CD1c-positive myeloid dendritic cell (primary cell): Measurements from ENCODE around the gene SNX32.
A peak's percentile ranks its signal among the peaks of the same experiment; 100 is the strongest.

ENCODE experiments used
- DNase-seq: peaks from one replicate; pipeline ENCODE4 v3.0.0-alpha.2; 2016; ENCODE audit errors: extremely low spot score

Gene SNX32

DNA sequence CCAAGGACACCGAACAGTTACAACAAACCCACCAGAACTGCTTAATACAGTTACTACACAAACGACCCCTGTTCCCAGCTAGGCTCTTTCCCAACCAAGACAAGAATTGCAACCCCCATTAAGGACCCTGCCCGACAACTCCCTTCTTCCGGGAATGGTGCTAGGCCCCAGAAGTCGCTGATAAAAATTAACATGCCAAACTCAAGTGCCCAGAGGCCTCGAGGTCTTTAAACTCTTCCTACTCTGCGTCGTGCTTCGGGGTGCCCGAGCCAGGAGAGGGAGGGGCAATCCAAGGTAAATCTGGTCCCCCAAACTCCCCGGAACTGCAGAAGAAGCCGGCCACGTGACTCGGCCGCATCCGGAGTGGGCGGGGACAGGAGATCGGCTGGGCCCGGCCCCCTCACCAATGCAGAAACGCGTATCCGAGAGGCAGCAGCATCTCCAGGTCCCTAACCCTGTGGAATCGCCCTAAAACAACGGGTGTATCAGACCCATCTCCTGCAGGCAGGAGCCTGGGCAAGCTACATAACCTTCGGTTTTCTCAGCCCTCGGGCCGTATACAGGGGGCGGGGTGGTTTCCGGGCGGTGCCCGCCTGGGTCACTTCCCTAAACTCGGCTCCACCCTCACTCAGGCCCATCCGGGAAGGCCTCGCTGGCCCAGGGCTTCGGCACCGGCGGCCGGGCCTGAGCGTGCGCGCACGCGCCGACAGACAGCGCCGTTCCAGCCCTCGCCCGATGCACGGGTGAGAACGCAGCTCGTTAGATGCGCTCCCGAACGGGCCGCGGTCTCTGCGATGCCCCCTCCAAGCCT, 23.1 kb downstream of the SNX32 start:
- DNase-seq = peak; percentile 89

DNA sequence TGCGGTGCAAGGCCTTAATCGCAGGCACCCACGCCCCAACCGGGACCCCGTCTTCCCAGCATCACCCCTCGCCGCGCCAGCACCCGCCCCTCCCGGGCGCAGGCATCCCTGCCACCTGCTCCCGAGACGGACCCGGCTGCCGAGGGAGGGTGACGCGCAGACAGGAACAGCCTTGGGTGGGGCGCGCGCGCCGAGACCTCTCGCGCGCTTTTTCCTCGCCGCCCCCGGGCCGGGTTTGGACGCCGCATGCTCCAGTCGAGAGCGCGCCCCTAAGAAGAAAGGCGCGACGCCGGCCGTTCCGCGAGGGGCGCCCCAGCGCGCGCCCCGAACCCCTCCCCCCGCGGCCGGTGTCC, 23.7 kb downstream of the SNX32 start:
- DNase-seq = no peak

DNA sequence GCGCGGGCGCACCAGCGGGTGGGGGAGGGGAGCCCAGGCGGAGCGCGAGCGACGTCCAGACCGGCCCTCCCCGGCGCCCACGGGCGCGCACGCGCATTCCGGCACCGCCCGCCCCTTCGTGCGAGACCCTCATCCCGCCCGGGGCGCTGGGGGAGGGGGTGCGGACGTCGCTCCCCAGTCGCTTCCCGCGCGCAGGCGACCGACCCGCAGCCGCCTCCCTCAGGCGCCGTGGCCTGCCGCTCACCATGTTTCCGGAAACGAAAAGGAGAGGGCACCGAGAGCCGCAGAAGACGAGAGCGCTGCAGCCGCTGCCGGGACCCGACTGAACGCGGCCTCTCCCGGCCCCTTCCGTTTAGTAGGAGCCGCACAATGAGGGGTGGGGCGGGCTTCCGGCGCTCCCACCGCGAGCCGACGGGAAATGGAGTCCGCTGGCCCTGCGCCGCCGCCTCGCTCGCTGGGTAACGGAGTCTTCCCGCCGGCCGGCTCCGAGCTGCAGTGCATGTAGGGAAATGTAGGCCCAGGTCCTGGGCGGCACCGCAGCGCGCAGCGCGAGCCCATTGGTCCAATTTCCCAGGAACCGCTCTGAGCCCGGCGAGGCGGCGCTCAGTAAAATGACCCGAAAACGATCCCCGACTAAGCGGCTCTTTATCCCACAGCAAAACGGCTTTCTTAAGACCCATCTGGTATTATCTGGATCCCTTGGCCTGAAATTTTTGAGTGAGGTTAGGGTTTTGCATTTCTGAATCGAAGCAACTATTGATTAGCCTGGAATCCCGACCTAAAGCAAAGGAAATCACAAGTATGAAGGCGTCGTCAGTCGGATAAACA, 24.3 kb downstream of the SNX32 start, which contains the start of gene CFL1:
Gene CFL1 (minus strand): TSS at position 328 of the 828 bp plus-strand sequence. CDS start 81 bp downstream, at position 247.
- peak; percentile 99 for DNase-seq

DNA sequence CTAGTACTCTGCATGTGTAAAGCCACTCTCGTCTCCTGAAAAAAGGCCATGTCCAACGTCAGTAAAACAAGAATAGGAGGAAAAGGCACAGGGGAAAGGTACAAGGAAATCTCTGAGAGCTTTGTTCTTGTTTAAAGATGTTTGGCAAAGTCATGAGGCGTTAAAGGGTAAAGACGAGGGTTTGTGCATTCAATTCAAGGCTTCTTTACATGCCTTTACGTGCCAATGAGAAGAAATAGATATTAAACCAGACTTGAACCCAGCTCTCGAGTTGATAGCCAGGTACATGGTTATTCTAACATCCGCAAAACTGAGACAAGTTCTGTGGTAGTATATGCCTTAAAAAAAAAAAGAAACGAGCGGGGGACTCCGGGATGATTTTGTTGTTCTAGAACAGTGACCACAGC, 24.9 kb downstream of the SNX32 start:
- DNase-seq = no peak

DNA sequence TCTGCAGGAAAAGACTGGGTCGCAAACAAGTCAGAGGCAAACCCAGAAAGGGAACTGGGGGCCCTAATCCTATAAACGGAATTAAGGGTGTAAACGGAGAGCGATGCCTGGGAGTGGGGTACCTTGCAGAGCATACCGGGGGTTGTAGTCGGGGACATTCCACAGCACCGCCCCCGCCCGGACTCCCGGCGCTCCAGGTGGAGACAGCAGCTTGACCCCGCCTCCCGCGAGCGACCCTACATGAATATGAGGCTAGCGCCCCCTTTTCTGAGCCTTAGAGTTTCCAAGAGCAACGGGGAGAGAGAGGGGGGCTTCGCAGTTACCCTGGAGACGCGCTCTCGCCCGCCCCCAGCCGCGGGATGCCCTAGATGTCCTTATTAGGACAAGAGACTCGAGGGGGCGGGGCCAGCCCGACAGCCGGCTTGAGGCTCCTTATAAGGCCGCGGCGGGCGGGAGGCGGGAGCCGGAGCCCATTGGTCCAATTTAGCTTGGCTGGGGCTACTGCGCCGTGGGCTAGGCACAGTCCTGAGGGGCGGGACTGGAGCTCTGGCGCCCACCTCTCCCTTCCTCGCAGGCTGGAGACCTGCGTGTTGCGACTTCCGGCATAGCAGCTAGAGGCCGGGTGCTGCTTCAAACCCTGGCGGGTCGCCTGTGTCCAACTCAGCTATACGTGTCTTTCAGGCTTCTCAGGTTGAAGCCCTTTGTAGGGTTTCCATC, 25.5 kb downstream of the SNX32 start:
- DNase-seq = peak; percentile 99

DNA sequence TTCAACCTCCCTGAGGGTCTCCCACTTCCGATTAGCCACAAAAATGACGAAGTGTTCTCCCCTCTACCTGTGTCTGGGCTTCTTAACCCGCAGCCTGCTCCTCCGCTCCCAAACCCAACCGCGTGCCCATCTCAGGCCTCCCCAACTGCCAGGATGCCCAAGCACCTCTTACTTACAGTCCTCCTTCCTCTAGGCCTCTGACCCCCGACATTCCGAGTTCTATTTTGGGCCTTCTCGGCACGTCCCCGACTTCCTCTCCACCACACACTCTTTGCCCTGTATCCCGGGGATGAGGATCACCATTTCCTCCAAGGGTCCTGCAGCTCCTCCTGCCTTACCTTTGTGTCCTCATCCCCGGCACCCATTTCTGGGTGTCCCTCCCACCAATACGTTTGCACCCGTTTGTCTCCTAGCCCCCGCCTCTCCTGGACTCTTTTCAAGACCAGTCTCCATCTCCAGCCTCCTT, 26.1 kb downstream of the SNX32 start:
- DNase-seq = no peak

DNA sequence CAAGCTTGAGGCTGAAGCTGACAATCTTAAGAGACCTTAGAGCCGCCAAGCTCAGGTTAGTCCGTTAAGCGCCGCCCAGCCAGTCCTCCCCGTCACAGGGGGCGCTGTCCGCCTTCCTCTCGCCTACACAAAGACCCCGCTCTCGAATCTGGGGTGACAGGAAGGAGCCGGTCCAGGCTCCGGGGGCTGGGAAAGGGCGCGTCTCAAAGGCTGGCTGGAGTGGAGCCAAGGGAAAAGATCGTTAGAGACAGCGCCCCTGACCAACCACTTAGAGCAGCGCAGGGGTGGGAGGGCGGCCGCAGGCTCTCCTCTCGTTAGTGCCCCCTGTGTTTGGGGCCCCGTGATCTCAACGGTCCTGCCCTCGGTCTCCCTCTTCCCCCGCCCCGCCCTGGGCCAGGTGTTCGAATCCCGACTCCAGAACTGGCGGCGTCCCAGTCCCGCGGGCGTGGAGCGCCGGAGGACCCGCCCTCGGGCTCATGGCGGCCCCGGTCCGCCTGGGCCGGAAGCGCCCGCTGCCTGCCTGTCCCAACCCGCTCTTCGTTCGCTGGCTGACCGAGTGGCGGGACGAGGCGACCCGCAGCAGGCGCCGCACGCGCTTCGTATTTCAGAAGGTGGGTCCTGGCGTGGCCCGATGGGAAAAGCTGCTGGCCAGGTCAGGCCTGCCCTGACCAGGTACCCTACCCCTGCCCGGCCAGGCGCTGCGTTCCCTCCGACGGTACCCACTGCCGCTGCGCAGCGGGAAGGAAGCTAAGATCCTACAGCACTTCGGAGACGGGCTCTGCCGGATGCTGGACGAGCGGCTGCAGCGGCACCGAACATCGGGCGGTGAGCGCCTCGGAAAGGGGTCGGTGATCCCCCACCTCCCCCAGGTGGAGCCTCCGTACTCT, 26.8 kb downstream of the SNX32 start, which contains the start of gene MUS81:
Gene MUS81 (plus strand): TSS at position 156 of the 887 bp plus-strand sequence. CDS start 321 bp downstream, at position 477.
- DNase-seq = peak; percentile 93

DNA sequence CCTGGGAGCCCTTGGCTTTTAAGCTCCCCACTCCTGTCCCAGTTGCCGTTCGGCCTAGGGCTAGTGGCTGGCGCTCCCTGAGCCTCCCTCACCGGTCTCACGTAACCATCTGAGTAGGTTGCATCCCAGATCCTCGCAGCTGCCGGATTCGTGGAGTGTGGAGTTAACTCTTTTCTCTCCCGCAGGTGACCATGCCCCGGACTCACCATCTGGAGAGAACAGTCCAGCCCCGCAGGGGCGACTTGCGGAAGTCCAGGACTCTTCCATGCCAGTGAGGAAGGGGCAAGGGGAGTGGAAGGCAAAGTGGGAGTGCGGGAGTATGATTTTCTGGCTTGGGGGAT, 27.4 kb downstream of the SNX32 start:
- no peak for DNase-seq

DNA sequence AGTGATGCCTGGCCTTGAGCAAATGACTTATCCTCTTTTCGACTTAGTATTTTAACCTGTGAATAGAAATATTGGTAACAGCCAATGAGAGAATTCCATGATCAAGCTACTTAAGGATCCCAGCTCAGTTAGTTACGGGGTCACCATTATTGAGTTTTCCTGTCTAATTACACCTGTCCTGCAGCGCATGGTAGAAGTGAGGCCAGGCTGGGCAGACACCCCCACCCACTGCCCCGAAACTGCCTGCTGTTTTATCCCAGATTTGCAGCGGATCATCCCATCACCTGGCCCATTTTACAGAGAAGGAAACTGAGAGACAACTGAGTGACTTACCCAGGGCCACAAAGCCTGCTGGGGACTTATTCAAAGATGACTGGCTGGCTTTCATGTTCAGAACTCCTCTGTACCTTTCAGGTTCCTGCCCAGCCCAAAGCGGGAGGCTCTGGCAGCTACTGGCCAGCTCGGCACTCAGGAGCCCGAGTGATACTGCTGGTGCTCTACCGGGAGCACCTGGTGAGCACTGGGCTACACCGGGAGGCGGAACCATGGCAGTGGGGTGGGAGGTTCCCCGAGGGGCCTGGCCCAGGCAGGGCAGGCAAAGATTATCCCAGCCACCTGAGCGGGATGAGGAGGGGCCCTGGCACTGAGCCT, 27.9 kb downstream of the SNX32 start:
- DNase-seq = no peak

DNA sequence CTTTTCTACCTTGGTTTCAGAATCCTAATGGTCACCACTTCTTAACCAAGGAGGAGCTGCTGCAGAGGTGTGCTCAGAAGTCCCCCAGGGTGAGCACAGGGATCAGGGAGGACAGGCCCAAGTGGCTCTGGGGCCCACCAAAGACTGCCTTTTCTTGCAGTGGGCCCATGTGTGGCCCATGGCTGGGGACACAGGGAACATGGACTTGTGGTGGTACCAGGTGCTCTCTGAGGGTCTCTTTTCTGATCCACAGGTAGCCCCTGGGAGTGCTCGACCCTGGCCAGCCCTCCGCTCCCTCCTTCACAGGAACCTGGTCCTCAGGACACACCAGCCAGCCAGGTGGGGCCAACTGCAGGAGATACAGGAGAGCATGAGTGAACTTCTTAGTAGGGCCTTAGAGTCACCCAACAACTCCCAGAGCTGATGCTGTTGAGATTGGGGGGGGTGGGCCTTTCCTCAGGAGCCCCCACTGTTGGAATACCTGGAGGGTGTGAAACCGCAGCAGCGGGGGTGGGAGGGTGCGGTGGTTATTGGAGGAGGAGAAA, 28.5 kb downstream of the SNX32 start:
- no peak for DNase-seq

DNA sequence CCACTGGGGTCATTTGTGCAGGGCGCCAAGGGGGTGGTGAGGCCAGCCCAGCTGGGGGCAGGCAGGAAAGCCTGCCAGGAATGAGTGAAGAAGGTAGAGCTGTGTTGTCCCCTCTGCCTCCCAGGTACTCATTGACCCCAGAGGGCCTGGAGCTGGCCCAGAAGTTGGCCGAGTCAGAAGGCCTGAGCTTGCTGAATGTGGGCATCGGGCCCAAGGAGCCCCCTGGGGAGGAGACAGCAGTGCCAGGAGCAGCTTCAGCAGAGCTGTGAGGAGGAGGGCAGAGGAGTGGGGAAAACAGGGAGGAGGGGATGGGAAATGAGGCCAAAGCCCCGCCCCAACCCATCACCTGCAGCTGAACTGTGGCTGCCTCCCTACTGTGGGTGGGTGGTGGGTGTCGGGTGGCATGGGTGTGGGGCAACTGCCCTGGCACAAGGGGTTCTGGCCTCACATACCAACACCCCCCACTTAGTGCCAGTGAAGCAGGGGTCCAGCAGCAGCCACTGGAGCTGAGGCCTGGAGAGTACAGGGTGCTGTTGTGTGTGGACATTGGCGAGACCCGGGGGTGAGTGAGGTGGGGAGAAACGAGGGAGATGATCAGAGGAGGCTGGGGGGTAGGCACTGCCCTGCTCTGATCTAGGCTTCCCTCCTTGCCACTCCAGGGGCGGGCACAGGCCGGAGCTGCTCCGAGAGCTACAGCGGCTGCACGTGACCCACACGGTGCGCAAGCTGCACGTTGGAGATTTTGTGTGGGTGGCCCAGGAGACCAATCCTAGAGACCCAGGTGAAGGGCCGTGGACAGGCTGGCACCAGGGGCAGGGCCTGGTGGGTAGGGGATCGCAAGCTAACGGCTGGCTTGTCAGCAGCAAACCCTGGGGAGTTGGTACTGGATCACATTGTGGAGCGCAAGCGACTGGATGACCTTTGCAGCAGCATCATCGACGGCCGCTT, 29.5 kb downstream of the SNX32 start:
- DNase-seq = no peak

DNA sequence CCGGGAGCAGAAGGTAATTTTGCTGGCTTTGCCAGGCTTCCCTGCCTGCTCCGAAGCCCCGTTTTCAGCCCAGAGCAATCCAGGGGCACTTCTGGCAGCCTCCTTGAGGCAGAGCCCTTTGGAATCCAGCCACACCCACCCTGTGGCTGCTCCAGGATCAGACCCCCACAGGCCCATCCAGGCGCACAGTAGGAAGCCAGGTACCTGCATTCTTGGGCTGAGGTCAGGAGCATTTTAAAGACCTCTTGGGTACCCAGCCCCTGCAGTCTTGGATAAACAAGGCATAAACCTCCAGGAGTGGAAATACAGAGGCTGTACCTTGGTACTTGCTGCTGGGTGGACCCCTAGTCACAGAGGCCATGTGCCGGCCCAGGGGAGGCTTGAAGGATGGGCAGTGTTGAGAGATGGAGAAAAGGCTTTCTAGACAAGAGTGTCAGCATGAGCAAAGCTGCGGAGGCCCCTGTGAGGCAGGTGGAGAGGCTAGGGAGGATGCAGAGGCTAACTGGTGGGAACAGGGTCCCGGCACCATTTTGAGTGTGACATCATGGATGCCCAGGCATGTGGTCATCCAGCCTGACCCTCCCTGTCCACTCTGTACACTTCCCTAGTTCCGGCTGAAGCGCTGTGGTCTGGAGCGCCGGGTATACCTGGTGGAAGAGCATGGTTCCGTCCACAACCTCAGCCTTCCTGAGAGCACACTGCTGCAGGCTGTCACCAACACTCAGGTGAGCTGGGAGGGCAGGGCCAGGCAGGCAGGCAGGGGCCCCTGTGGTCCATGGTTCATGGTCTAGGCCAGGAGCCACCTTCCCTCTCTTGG, 30.3 kb downstream of the SNX32 start:
- no peak for DNase-seq

DNA sequence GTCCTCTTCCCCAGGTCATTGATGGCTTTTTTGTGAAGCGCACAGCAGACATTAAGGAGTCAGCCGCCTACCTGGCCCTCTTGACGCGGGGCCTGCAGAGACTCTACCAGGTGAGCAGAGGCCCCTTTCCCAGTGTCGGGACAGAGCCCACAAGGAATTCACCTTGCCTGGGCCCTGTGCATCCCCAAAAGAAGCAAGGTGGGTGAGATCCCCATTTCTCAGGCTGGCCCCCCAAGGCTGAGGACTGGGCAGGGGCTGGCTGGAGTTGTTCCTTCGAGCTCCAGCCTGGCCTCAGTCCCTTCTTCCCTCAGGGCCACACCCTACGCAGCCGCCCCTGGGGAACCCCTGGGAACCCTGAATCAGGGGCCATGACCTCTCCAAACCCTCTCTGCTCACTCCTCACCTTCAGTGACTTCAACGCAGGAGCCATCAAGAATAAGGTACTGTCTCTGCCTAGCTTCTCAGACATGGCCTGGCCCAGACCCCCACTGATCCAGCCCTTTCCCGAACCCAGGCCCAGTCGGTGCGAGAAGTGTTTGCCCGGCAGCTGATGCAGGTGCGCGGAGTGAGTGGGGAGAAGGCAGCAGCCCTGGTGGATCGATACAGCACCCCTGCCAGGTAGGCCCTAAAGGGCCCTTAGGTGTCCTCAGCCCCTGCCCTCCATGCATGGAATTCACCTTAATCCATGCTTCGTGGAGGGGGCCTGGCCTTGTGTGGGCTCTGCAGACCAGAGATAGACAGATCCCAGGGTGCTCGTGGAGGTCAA, 31.1 kb downstream of the SNX32 start:
- no peak for DNase-seq

DNA sequence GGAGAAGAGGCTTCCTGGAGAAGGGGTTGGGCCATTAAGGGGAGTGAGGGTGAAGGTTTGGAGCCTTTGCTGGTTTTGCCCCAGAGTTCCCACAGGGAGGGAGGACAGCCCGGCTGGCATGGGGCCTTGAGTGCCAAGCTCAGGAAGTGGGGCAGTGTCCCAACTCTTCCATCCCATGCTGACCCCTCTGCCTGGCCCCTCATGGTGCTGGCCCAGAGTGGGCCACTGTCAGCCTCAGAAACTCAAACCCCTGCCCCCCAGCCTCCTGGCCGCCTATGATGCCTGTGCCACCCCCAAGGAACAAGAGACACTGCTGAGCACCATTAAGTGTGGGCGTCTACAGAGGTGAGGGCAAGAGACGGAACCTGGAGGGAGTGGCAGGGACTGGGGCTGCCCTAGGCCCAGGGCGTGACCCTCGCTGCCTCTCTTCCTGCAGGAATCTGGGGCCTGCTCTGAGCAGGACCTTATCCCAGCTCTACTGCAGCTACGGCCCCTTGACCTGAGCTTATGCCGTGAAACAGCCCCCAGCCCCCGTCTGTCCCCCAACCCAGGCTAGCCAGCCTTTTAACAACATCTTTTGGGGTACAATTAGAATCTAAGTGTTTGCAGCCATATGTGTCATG, 31.9 kb downstream of the SNX32 start:
- DNase-seq = no peak

DNA sequence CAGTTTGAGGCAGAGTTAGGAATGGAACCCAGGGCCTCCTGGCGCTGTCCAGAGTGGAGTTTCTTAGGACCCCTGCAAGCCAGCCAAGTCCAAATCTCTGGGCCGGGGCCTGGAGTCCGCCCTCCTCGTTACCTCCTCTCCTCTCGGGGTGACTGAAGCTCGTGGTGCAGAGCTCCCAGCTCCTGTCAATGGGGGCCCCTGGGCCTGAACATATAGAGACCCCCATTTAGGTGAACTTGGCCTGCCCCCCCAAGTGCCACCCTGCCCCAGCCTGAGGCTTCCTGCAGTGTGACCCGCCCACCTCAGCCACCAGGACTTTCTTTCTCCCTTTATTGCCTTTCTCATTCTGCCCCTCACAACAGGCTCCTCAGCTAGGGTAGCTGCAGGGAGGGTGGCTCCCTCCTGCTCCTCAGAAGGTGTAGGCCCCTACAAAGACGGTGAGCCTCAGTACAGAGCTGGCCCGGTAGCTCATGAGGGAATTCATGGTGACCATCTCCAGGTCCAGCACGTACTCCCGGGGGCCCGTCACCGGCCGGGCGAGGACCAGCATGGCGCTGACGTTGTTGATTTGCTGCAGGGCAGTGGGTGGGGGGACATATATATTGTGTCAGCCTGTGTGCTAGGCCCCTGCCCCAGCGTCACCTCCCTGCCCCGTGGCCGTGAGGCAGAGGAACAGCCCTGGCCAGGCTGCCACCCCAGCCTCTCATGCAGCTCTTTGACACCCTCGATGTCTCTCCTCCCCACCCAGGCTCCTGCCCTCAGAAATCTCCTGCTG, 32.9 kb downstream of the SNX32 start:
- no peak for DNase-seq
